ENCODE data around the gene YES1. TPM values are rescaled to one million over a fixed set of nuclear protein-coding genes. Genes with fewer than 3 reads are reported as not detected.

The YES1 gene
- total and polyA plus RNA-seq, 2 donors (not counting 3 experiments of a cell fraction or from before 2014, with no cell fraction given) = 16.5 to 92.3 TPM

DNA sequence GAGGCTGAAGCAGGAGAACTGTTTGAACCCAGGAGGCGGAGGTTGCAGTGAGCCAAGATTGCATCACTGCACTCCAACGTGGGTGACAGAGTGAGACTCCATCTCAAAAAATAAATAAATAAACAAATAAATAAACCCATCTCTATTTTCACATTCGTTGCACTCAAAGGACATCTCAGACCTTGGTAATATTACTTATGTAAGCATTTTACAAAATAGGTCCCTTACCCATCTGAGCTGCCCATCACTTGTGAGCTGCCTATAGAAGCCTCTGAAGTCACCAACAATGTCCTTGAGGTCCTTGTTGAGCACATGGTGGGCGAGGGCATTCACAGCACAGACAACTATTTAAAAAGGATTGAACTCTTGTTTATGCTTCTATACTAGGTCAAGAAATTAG is 115.0 kb downstream of the YES1 start:
- no peak overlapping the region for H3K27ac ChIP-seq (ENCODE audit: insufficient read depth, low read depth, low read length)
- POLR2A ChIA-PET = no interaction called here
- BruUV-seq (replicated peaks) = no TSS peak
- intact Hi-C loops (cut with micrococcal nuclease) = no loop called here
- FAIRE-seq (no peak), DNase-seq (ENCODE audit: low read depth, low spot score) (no peak)
- H4K20me1 ChIP-seq (replicated peaks; ENCODE audit: control insufficient read depth, extremely low read depth, insufficient read depth, low read length) = no peaks in the 10 kb centered on the region
- dilution Hi-C loops (cut with MboI; ENCODE audit: extremely low pct_ligation_motif_present, low sequenced_read_pairs) = no loop called here
- H3K4me3 ChIP-seq (replicated peaks in 1 of 3; ENCODE audit: insufficient read depth in 1 of 3, low read depth in 1 of 3, low read length in 3 of 3) = no peak overlapping the region
- no peaks in the 10 kb centered on the region for H3K9me3 ChIP-seq (replicated peaks; ENCODE audit: control insufficient read depth, insufficient read depth, low read length)
- H3K36me3 ChIP-seq (ENCODE audit: control insufficient read depth in 2 of 2, extremely low read depth in 1 of 2, insufficient read depth in 2 of 2, low read length in 2 of 2) = peaks cover 0 to 8% of the 10 kb centered on the region in 2 experiments
- no peak overlapping the region for H2AFZ ChIP-seq (ENCODE audit: low read depth, low read length)
- CTCF ChIA-PET = interaction anchor here (0.9 to 1.0 kb wide), 2 partner anchors 10 to 15 kb away, joined by 3 to 4 read pairs; partner anchors contain the start of gene ENOSF1
- peaks cover 18% of the 10 kb centered on the region for H3K79me2 ChIP-seq (ENCODE audit: control insufficient read depth, insufficient read depth, low read length)
- no peaks in the 10 kb centered on the region for H3K4me1 ChIP-seq (ENCODE audit: control insufficient read depth, extremely low read depth, insufficient read depth, low read length)
- no peaks in the 10 kb centered on the region for H3K27me3 ChIP-seq (ENCODE audit: control insufficient read depth in 2 of 2, insufficient read depth in 2 of 2, low read length in 2 of 2)
- H3K9ac ChIP-seq (replicated peaks; ENCODE audit: extremely low read depth, insufficient read depth, low read length) = no peak overlapping the region
- H3K9me1 ChIP-seq (replicated peaks; ENCODE audit: control insufficient read depth, extremely low read depth, insufficient read depth, low read length) = no peaks in the 10 kb centered on the region
- no peak for TF ChIP-seq POLR2AphosphoS5 (IDR thresholded peaks at IDR 0.05; ENCODE audit: insufficient read depth, low read depth, low read length)
- no peak for TF ChIP-seq MYC (IDR thresholded peaks at IDR 0.05; ENCODE audit: low read depth, low read length)
- TF ChIP-seq EZH2 (IDR thresholded peaks at IDR 0.05; ENCODE audit: borderline replicate concordance, low read depth, low read length, severe bottlenecking) = no peak
- TF ChIP-seq, protein P1, sequence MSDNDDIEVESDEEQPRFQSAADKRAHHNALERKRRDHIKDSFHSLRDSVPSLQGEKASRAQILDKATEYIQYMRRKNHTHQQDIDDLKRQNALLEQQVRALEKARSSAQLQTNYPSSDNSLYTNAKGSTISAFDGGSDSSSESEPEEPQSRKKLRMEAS (IDR thresholded peaks at IDR 0.05; ENCODE audit: insufficient read depth, insufficient read length) = no peak
- H3K4me2 ChIP-seq (ENCODE audit: insufficient read depth, low read length) = no peak overlapping the region

DNA sequence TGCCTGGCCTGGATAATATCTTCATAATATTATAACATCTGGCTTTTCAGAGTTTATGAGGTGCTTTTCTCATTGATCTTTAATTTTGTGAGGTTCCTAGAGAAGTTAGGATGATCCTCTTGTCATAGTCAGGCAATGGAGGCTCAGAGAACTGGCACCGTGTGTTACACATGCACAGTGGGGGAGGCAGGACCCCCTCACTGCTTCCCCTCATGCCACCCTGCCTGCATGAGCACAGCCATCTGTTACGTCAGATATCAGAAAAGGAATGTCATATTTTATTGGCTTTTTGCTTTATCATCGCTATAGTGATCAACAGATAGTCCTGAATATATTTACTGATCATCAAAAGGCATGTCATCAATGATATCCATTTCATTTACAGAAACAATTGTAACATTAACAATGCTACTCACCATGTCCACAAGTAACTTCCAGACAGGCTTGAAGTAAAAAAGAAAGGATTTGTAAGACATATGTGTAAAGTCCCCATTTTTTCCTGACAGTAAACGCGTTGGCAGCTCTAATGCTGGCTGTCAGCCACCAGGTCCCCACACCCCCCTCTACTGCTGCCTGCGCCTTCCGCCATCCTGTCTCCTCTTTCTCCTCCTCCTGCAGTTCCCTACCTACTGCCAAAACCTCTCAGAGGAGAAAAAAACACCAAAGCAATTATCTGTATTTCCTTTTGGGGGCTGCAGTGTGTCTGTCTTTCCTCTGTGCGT is 118.4 kb downstream of the YES1 start:
- no peak for DNase-seq (ENCODE audit: low read depth, low spot score)
- no peaks in the 10 kb centered on the region for H3K27me3 ChIP-seq (ENCODE audit: control insufficient read depth in 2 of 2, insufficient read depth in 2 of 2, low read length in 2 of 2)

More for the DNA sequence above, 118.4 kb downstream of the YES1 start:
- H3K79me2 ChIP-seq (ENCODE audit: control insufficient read depth, insufficient read depth, low read length) = peaks cover 9% of the 10 kb centered on the region
- CTCF ChIA-PET = interaction anchor here (0.7 to 1.3 kb wide), 2 partner anchors 19 to 137 kb away, joined by 3 read pairs; partner anchors contain the start of gene ENOSF1
- H3K36me3 ChIP-seq (ENCODE audit: control insufficient read depth in 2 of 2, extremely low read depth in 1 of 2, insufficient read depth in 2 of 2, low read length in 2 of 2) = peaks cover 0 to 8% of the 10 kb centered on the region in 2 experiments
- FAIRE-seq = no peak
- H3K4me3 ChIP-seq (replicated peaks in 1 of 3; ENCODE audit: insufficient read depth in 1 of 3, low read depth in 1 of 3, low read length in 3 of 3) = no peak overlapping the region
- H3K27ac ChIP-seq (ENCODE audit: insufficient read depth, low read depth, low read length) = no peak overlapping the region
- intact Hi-C loops (cut with micrococcal nuclease) (no loop called here), dilution Hi-C loops (cut with MboI; ENCODE audit: extremely low pct_ligation_motif_present, low sequenced_read_pairs) (no loop called here)
- POLR2A ChIA-PET = no interaction called here
- H3K9me1 ChIP-seq (replicated peaks; ENCODE audit: control insufficient read depth, extremely low read depth, insufficient read depth, low read length) = no peaks in the 10 kb centered on the region
- no peak for TF ChIP-seq GATA2 (IDR thresholded peaks at IDR 0.05; ENCODE audit: insufficient read depth, insufficient read length, low read depth, low read length)
- no peak for TF ChIP-seq JUN (IDR thresholded peaks at IDR 0.05; ENCODE audit: borderline replicate concordance, insufficient read depth, insufficient read length, low read depth)
- no TSS peak for BruUV-seq (replicated peaks)
- H3K4me2 ChIP-seq (ENCODE audit: insufficient read depth, low read length) = no peak overlapping the region
- no peak overlapping the region for H3K9ac ChIP-seq (replicated peaks; ENCODE audit: extremely low read depth, insufficient read depth, low read length)
- no peaks in the 10 kb centered on the region for H4K20me1 ChIP-seq (replicated peaks; ENCODE audit: control insufficient read depth, extremely low read depth, insufficient read depth, low read length)
- no peak overlapping the region for H2AFZ ChIP-seq (ENCODE audit: low read depth, low read length)
- no peaks in the 10 kb centered on the region for H3K9me3 ChIP-seq (replicated peaks; ENCODE audit: control insufficient read depth, insufficient read depth, low read length)
- H3K4me1 ChIP-seq (ENCODE audit: control insufficient read depth, extremely low read depth, insufficient read depth, low read length) = no peaks in the 10 kb centered on the region

Measured in endothelial cell of umbilical vein (primary cell).